SK-N-SH (cell line): ENCODE results near the gene STAB1. TPM values are rescaled to one million over a fixed set of nuclear protein-coding genes. Genes with fewer than 3 reads are reported as not detected.

Experiments
- CTCF ChIA-PET: fragments of 300-600, 350-600 bp; formaldehyde crosslinking; extraction: SDS; loops from one replicate; lab custom pipeline; 2021; lab: Yijun Ruan, JAX
- POLR2A ChIA-PET: fragments of 350-600 bp; sonication (Branson Sonifier 250); formaldehyde crosslinking; extraction: SDS; loops from one replicate; lab custom pipeline; 2020; ENCODE audit warnings: antibody characterized with exemption, inconsistent platforms; lab: Yijun Ruan, JAX
- DNase-seq: peaks from one replicate; pipeline ENCODE4 v3.0.0; 2012
- H2AFZ ChIP-seq: fragments of 200-600 bp; sonication (generic); 2 replicates; pipeline ENCODE4 v1.8.1; 2016; ENCODE audit warnings: antibody characterized with exemption, mild to moderate bottlenecking, low read depth
- H3F3A ChIP-seq: fragments of 200-600 bp; sonication (generic); replicated peaks from 2 replicates; pipeline ENCODE3; 2016; ENCODE audit warnings: antibody characterized with exemption, mild to moderate bottlenecking; ENCODE audit not compliant: insufficient read depth
- H3K27ac ChIP-seq, 2 experiments: fragments of 200-500 bp in 1 of 2; fragments of 200-600 bp in 1 of 2; sonication (Bioruptor generic) in 1 of 2; sonication (generic), shearing (Covaris generic) in 1 of 2; 2 replicates each; pipeline versions ENCODE4 v1.5.1 to v1.6.1; 2014 to 2016; ENCODE audit warnings: low read depth in 2 of 2, inconsistent platforms in 1 of 2, low read length in 1 of 2, mild to moderate bottlenecking in 1 of 2, mixed read lengths in 1 of 2
- H3K27me3 ChIP-seq: fragments of 200-600 bp; sonication (generic), shearing (Covaris generic); 2 replicates; pipeline ENCODE4 v1.6.1; 2016; ENCODE audit warnings: mixed run types; ENCODE audit not compliant: insufficient read depth
- H3K36me3 ChIP-seq, 2 experiments: fragments of 200-500 bp in 1 of 2; fragments of 200-600 bp in 1 of 2; sonication (Bioruptor generic) in 1 of 2; sonication (generic) in 1 of 2; replicated peaks in 1 of 2; 2 replicates each; pipeline versions ENCODE3 to v1.5.1; 2014 to 2016; ENCODE audit warnings: low read length in 1 of 2, mild to moderate bottlenecking in 1 of 2; ENCODE audit not compliant: insufficient read depth in 2 of 2, control insufficient read depth in 1 of 2
- H3K4me1 ChIP-seq, 2 experiments: fragments of 200-500 bp in 1 of 2; fragments of 200-600 bp in 1 of 2; sonication (Bioruptor generic) in 1 of 2; sonication (generic), shearing (Covaris generic) in 1 of 2; 2 replicates each; pipeline versions ENCODE4 v1.5.1 to v1.6.1; 2014 to 2016; ENCODE audit warnings: low read depth in 1 of 2, low read length in 1 of 2, mixed run types in 1 of 2; ENCODE audit not compliant: insufficient read depth in 2 of 2, control insufficient read depth in 1 of 2
- H3K4me2 ChIP-seq: fragments of 200-600 bp; sonication (generic), shearing (Covaris generic); 2 replicates; pipeline ENCODE4 v1.6.1; 2017; ENCODE audit warnings: mixed run types
- H3K4me3 ChIP-seq, 2 experiments: fragments of 200-500 bp in 1 of 2; fragments of 200-600 bp in 1 of 2; sonication (Bioruptor generic) in 1 of 2; sonication (generic), shearing (Covaris generic) in 1 of 2; 2 replicates each; pipeline versions ENCODE4 v1.5.1 to v1.8.1; 2014 to 2016; ENCODE audit warnings: low read depth in 2 of 2, inconsistent platforms in 1 of 2, low read length in 1 of 2, mild to moderate bottlenecking in 1 of 2, mixed read lengths in 1 of 2, moderate library complexity in 1 of 2
- H3K79me2 ChIP-seq: fragments of 200-600 bp; sonication (generic); 2 replicates; pipeline ENCODE4 v1.8.1; 2017; ENCODE audit warnings: mild to moderate bottlenecking; ENCODE audit not compliant: insufficient read depth
- H3K9ac ChIP-seq: fragments of 200-600 bp; sonication (generic); 2 replicates; pipeline ENCODE4 v1.6.1; 2017; ENCODE audit warnings: mixed run types
- H3K9me2 ChIP-seq: fragments of 200-600 bp; sonication (generic); 2 replicates; pipeline ENCODE4 v1.6.1; 2017; ENCODE audit warnings: mixed run types
- H3K9me3 ChIP-seq: fragments of 200-600 bp; sonication (generic); 2 replicates; pipeline ENCODE4 v1.6.1; 2017; ENCODE audit warnings: mixed run types, mild to moderate bottlenecking, moderate library complexity
- H4K20me1 ChIP-seq: fragments of 200-600 bp; sonication (generic); 2 replicates; pipeline ENCODE4 v1.6.1; 2017; ENCODE audit warnings: mild to moderate bottlenecking, mixed run types; ENCODE audit not compliant: insufficient read depth
- CHD2 ChIP-seq: fragments of 150-350 bp; IDR thresholded peaks from 2 replicates; pipeline ENCODE4 v1.6.1; 2018; ENCODE audit warnings: low read length; ENCODE audit not compliant: partially characterized antibody
- ELF1 ChIP-seq: IDR thresholded peaks from 2 replicates; pipeline ENCODE4 v1.4.0; 2012
- EZH2phosphoT487 ChIP-seq: fragments of 200-600 bp; sonication (generic); IDR thresholded peaks from 2 replicates; pipeline ENCODE4 v1.6.1; 2017; ENCODE audit warnings: low read depth, mixed run types, mild to moderate bottlenecking, antibody characterized with exemption, moderate library complexity, borderline replicate concordance
- FOSL2 ChIP-seq: IDR thresholded peaks from 2 replicates; pipeline ENCODE4 v1.4.0; 2012; ENCODE audit warnings: low read depth, mild to moderate bottlenecking, moderate library complexity, borderline replicate concordance
- FOXM1 ChIP-seq: IDR thresholded peaks from 2 replicates; pipeline ENCODE4 v1.4.0; 2012; ENCODE audit warnings: low read depth, mild to moderate bottlenecking
- GABPA ChIP-seq: IDR thresholded peaks from 2 replicates; pipeline ENCODE4 v1.4.0; 2012; ENCODE audit warnings: low read depth, mild to moderate bottlenecking
- MXI1 ChIP-seq: IDR thresholded peaks from 2 replicates; pipeline ENCODE4 v1.6.1; 2012; ENCODE audit warnings: mild to moderate bottlenecking, low read depth, low read length, improper control_type of control experiment
- NFIC ChIP-seq: IDR thresholded peaks from 2 replicates; pipeline ENCODE4 v1.4.0; 2012; ENCODE audit warnings: borderline replicate concordance
- NRF1 ChIP-seq: IDR thresholded peaks from 2 replicates; pipeline ENCODE4 v1.6.1; 2012; ENCODE audit warnings: low read depth, mild to moderate bottlenecking, low read length
- PBX3 ChIP-seq: IDR thresholded peaks from 2 replicates; pipeline ENCODE4; 2012
- POLR2AphosphoS5 ChIP-seq: IDR thresholded peaks from 2 replicates; pipeline ENCODE4 v1.6.1; 2012; ENCODE audit warnings: low read depth, low read length
- RAD21 ChIP-seq: IDR thresholded peaks from 2 replicates; pipeline ENCODE4 v1.6.1; 2012; ENCODE audit warnings: mild to moderate bottlenecking, low read length
- RCOR1 ChIP-seq: fragments of 150-350 bp; IDR thresholded peaks from 2 replicates; pipeline ENCODE4 v1.6.1; 2017; ENCODE audit warnings: antibody characterized with exemption, low read length
- REST ChIP-seq: IDR thresholded peaks from 2 replicates; pipeline ENCODE4 v1.6.1; 2012; ENCODE audit warnings: mild to moderate bottlenecking, low read depth, low read length, moderate library complexity
- RFX5 ChIP-seq: IDR thresholded peaks from 2 replicates; pipeline ENCODE4 v1.6.1; 2012; ENCODE audit warnings: mild to moderate bottlenecking, improper control_type of control experiment, low read length
- SIN3A ChIP-seq: IDR thresholded peaks from 2 replicates; pipeline ENCODE4 v1.6.1; 2012; ENCODE audit warnings: low read depth, mild to moderate bottlenecking, low read length, moderate library complexity, borderline replicate concordance
- SMC3 ChIP-seq: IDR thresholded peaks from 2 replicates; pipeline ENCODE4 v1.6.1; 2012; ENCODE audit warnings: low read depth, low read length, improper control_type of control experiment
- TAF1 ChIP-seq: IDR thresholded peaks from 2 replicates; pipeline ENCODE4 v1.6.1; 2012; ENCODE audit warnings: low read depth, mild to moderate bottlenecking, low read length, moderate library complexity, borderline replicate concordance
- TEAD4 ChIP-seq: IDR thresholded peaks from 2 replicates; pipeline ENCODE4 v1.4.0; 2012; ENCODE audit warnings: mild to moderate bottlenecking, borderline replicate concordance; ENCODE audit not compliant: insufficient read depth
- USF1 ChIP-seq: IDR thresholded peaks from 2 replicates; pipeline ENCODE4 v1.4.0; 2012; ENCODE audit warnings: low read depth, borderline replicate concordance
- USF2 ChIP-seq: fragments of 150-350 bp; IDR thresholded peaks from 2 replicates; pipeline ENCODE4 v1.6.1; 2017; ENCODE audit warnings: antibody characterized with exemption, low read length, low read depth, borderline replicate concordance
- ZBTB33 ChIP-seq: IDR thresholded peaks from 2 replicates; pipeline ENCODE4 v1.4.0; 2012; ENCODE audit warnings: low read depth, borderline replicate concordance
- WGBS: methylation state at CpG from one replicate; pipeline ENCODE4 v1.1.6; 2017; ENCODE audit warnings: low lambda C conversion rate; 5-methylcytosine and 5-hydroxymethylcytosine counted together
- polyA plus RNA-seq, 3 experiments: library from polyadenylated mRNA; depleted of rRNA; stranded (reverse); fragments of >200 nt; gene quantifications; 2 replicates each; pipeline ENCODE4 v1.2.3, GENCODE V29; 2012

The STAB1 gene
- polyA plus RNA-seq, 1 of the 3 experiments (the other 2 are of a cell fraction) = 0.05 TPM

- Histone ChIP-seq H3K4me1 (peaks cover 17 to 45% of the 10 kb centered on the region in 2 experiments), H3K4me2 (peak within 1 kb of the TSS; percentile 94), H4K20me1 (peaks cover 37% of the 10 kb centered on the region), H2AFZ (peak within 1 kb of the TSS; percentile 42; the same call in 1 of the 2 replicates), H3K4me3 (peak within 1 kb of the TSS; percentile 83 to 94), H3K27ac (peak within 1 kb of the TSS; percentile 84 to 87), H3K9ac (peak within 1 kb of the TSS; percentile 95), H3K79me2 (peaks cover 81% of the 10 kb centered on the region), H3K9me2 (no peaks in the 10 kb centered on the region), H3F3A (peaks cover 38% of the 10 kb centered on the region), H3K36me3 (peaks cover 12 to 19% of the 10 kb centered on the region in 2 experiments), H3K27me3 (no peaks in the 10 kb centered on the region), H3K9me3 (no peaks in the 10 kb centered on the region)
- POLR2A ChIA-PET = interaction anchor here (0.7 to 1.0 kb wide), 4 partner anchors 15 to 149 kb away, joined by 3 to 4 read pairs (median 4); no protein-coding TSS in a partner anchor
- CTCF ChIA-PET = interaction anchor here (0.8 to 1.9 kb wide), 4 partner anchors 10 to 145 kb away, joined by 3 to 5 read pairs (median 4); no protein-coding TSS in a partner anchor
- under 1% methylated on average over 37 of the region's 65 CpGs for WGBS
- DNase-seq = peak; percentile 94
- TF ChIP-seq POLR2AphosphoS5 (peak; percentile 97), TAF1 (peak; percentile 86), ELF1 (peak; percentile 67; the same call in 1 of the 2 replicates), USF1 (peak; percentile 88), FOSL2 (no peak), NRF1 (peak; percentile 96), REST (peak; percentile 40; the same call in 1 of the 2 replicates), RCOR1 (no peak), RAD21 (peak; percentile 12; the same call in 1 of the 2 replicates), ZBTB33 (peak; percentile 89; the same call in 1 of the 2 replicates), NFIC (no peak), EZH2phosphoT487 (no peak), MXI1 (peak; percentile 91), RFX5 (peak; percentile 67; the same call in 1 of the 2 replicates), USF2 (peak; percentile 65; the same call in 1 of the 2 replicates), CHD2 (peak; percentile 95), GABPA (peak; percentile 48; the same call in 1 of the 2 replicates), TEAD4 (no peak), SIN3A (peak; percentile 91; the same call in 1 of the 2 replicates), SMC3 (no peak), PBX3 (peak; percentile 34), FOXM1 (no peak)
Observed at GRCh38 chr3:52536369-52537164, 41.4 kb downstream of the STAB1 start, which contains the start of gene UQCC5. TSS of gene UQCC5 (plus strand) at chr3:52536605. CDS start at chr3:52536756, 151 bp downstream.
